AG09309 (cell line): ENCODE measurements around the gene TASOR2.

ENCODE experiments used
- DNase-seq: peaks from one replicate; pipeline ENCODE4 v3.0.0-alpha.2; 2010; ENCODE audit warnings: low read depth
- H3K4me3 ChIP-seq: 2 replicates; pipeline ENCODE4 v1.5.1; 2011; ENCODE audit warnings: mild to moderate bottlenecking, low read depth, low read length, moderate library complexity; ENCODE audit not compliant: control insufficient read depth
- TF ChIP-seq, protein P1 (sequence below): IDR thresholded peaks from 2 replicates; pipeline ENCODE4 v1.5.1; 2011; ENCODE audit warnings: mild to moderate bottlenecking, low read depth, low read length, inconsistent platforms; ENCODE audit not compliant: insufficient read depth, control insufficient read depth; ENCODE audit errors: missing control alignments

TASOR2 gene

DNA sequence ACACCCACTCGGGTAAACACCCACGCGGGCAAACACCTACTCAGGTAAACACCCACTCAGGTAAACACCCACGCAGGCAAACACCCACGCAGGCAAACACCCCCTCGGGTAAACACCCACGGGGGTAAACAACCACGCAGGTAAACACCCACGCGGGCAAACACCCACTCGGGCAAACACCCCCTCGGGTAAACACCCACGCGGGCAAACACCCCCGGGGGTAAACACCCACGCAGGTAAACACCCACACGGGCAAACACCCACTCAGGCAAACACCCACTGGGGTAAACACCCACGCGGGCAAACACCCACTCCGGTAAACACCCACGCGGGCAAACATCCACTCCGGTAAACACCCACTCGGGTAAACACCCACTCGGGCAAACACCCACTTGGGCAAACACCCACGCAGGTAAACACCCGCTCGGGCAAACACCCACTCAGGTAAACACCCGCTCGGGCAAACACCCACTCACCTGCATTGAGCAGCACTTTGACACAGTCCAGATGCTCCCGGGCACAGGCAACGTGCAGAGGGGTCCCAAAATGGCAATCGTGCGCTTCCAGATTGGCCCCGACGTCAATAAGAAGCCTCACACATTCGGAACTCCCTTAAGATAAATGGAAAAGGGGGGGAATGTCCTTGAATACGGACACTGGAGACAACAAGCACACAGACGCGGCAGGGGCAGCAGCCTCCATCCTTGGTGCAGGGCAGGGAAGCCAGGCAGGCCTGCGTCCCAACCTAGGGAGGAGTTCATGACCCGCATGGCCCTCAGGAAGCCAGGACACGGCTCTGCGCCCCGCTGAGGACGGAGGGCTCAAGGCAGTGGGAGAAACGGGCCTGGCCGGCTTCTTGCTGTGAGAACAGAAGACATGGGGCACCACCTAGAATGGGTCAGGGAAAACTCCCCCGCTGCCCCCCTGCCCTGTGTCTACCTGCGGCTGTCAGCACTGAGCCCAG, 35.9 kb upstream of the TASOR2 start:
- no peak overlapping the region for H3K4me3 ChIP-seq
- TF ChIP-seq, protein P1, sequence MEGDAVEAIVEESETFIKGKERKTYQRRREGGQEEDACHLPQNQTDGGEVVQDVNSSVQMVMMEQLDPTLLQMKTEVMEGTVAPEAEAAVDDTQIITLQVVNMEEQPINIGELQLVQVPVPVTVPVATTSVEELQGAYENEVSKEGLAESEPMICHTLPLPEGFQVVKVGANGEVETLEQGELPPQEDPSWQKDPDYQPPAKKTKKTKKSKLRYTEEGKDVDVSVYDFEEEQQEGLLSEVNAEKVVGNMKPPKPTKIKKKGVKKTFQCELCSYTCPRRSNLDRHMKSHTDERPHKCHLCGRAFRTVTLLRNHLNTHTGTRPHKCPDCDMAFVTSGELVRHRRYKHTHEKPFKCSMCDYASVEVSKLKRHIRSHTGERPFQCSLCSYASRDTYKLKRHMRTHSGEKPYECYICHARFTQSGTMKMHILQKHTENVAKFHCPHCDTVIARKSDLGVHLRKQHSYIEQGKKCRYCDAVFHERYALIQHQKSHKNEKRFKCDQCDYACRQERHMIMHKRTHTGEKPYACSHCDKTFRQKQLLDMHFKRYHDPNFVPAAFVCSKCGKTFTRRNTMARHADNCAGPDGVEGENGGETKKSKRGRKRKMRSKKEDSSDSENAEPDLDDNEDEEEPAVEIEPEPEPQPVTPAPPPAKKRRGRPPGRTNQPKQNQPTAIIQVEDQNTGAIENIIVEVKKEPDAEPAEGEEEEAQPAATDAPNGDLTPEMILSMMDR: no peak
- DNase-seq: no peak

- no peak for DNase-seq
- H3K4me3 ChIP-seq: no peak overlapping the region
- TF ChIP-seq, protein P1: no peak
Measured at GRCh38 chr10:5649746-5650145, 34.9 kb upstream of the TASOR2 start.

DNA sequence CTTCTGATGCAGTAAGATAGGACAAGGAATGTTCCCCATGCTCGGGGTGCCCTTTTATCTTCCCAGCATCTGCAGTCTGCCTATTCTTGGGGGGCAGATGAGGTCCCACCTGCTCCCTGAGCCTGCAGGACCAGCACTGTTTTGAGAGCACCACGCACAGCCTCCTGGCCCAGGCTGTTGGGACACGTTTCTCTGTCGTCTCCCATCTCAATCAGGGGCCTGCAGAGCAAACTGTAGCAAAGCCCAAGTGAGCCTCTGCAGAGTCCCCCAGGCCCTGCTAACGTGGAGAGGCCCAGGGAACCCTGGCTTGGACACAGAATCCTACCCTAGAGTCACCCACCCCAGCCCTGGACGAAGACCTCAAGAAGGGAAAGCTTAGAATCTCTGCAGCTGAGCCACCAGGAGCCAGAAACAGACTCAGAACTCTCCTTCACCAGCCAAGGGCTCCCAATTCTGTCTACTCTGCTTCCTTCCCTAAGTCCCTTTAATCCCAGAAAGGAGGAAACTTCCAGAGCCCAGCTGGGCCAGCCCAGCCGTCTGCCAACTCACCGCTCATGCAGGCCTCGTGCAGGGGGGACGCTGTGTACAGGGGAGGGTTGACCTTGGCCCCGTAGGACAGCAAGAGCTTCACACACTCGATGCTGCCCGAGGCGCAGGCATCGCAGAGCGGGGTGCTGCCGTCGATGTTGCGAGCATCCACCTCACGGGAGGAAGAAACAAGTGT, 33.8 kb upstream of the TASOR2 start:
- H3K4me3 ChIP-seq: no peak overlapping the region
- TF ChIP-seq, protein P1: no peak
- DNase-seq: no peak

GRCh38 chr10:5651388-5651764, 33.3 kb upstream of the TASOR2 start:
- DNase-seq: no peak
- TF ChIP-seq, protein P1: no peak

GRCh38 chr10:5652746-5653145, 31.9 kb upstream of the TASOR2 start:
- DNase-seq: no peak
- TF ChIP-seq, protein P1: no peak
- H3K4me3 ChIP-seq: no peak overlapping the region

More at GRCh38 chr10:5651388-5651764, 33.3 kb upstream of the TASOR2 start:
- H3K4me3 ChIP-seq: no peak overlapping the region

DNA sequence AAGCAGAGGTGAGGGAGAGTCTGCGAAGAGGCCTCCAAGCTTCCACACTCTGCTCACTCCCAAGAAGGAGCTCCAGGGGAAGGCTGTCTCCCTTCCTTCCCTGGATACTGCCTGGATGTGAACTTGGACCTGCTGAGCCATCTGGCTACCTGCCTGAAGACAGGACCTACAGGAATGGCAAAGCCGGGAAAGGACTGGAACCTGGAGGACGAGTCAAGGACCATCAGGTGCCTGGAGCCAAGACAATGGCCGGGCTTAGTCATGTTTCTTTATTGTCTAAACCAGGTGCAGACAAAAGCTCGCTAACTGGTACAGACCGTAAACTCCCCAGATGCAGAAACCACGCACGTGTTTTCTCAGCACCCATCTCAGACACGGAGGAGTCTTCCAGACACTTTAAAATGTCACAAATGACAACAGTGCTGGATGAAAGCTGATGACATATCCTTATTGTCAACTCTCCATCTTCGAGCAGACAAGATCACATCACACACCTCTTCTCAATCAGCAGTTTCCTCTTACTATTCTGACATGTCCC, 30.4 kb upstream of the TASOR2 start:
- TF ChIP-seq, protein P1: no peak
- no peak for DNase-seq
- H3K4me3 ChIP-seq: no peak overlapping the region
